Endodermal cell (in vitro differentiated cells): ENCODE measurements around the gene RHOB. TPM values are rescaled to one million over a fixed set of nuclear protein-coding genes. Genes with fewer than 3 reads are reported as not detected.

Experiments used
- DNase-seq: peaks from one replicate; pipeline ENCODE4 v3.0.0-alpha.2; 2017
- H3K27ac ChIP-seq: 2 replicates; pipeline ENCODE4 v1.5.1; 2013; ENCODE audit warnings: mild to moderate bottlenecking, low read depth, low read length, moderate library complexity
- H3K27me3 ChIP-seq: 2 replicates; pipeline ENCODE4 v1.6.1; 2013; ENCODE audit warnings: mild to moderate bottlenecking, low read length, moderate library complexity; ENCODE audit not compliant: insufficient read depth, control insufficient read depth, poor library complexity, severe bottlenecking
- H3K36me3 ChIP-seq: 2 replicates; pipeline ENCODE4 v1.7.0; 2013; ENCODE audit warnings: mild to moderate bottlenecking, low read length, moderate library complexity; ENCODE audit not compliant: control insufficient read depth, insufficient read depth
- H3K4me1 ChIP-seq: one replicate; pipeline ENCODE4 v1.7.0; 2013; ENCODE audit warnings: low read length; ENCODE audit not compliant: control insufficient read depth, insufficient read depth
- H3K4me3 ChIP-seq: 2 replicates; pipeline ENCODE4 v1.5.1; 2013; ENCODE audit warnings: mild to moderate bottlenecking, low read length, moderate library complexity
- H3K9ac ChIP-seq: 2 replicates; pipeline ENCODE4 v1.6.1; 2013; ENCODE audit warnings: mild to moderate bottlenecking, low read length, moderate library complexity; ENCODE audit not compliant: poor library complexity, severe bottlenecking; ENCODE audit errors: extremely low read depth
- H3K9me3 ChIP-seq: 2 replicates; pipeline ENCODE4 v1.6.1; 2013; ENCODE audit warnings: mild to moderate bottlenecking, low read length, moderate library complexity; ENCODE audit not compliant: control insufficient read depth
- H3K27ac Mint-ChIP-seq: 2 replicates; pipeline ENCODE4 v1.8.0; 2020; ENCODE audit warnings: mixed read lengths
- H3K27me3 Mint-ChIP-seq: 2 replicates; pipeline ENCODE4 v1.8.0; 2021; ENCODE audit warnings: mild to moderate bottlenecking, mixed read lengths; ENCODE audit not compliant: insufficient read depth
- H3K36me3 Mint-ChIP-seq: 2 replicates; pipeline ENCODE4 v1.8.0; 2020; ENCODE audit warnings: low read depth, mixed read lengths
- H3K4me1 Mint-ChIP-seq: 2 replicates; pipeline ENCODE4 v1.8.0; 2020; ENCODE audit warnings: mixed read lengths
- H3K4me3 Mint-ChIP-seq: 2 replicates; pipeline ENCODE4 v1.8.0; 2020; ENCODE audit warnings: mild to moderate bottlenecking, moderate library complexity, mixed read lengths
- H3K9me3 Mint-ChIP-seq: 2 replicates; pipeline ENCODE4 v1.8.0; 2020; ENCODE audit warnings: mild to moderate bottlenecking, mixed read lengths
- WGBS, 2 experiments: methylation state at CpG; one replicate each; pipeline versions ENCODE4 v1.1.5 to v1.1.7; 2013; ENCODE audit warnings: missing lambda C conversion rate in 2 of 2, mixed read lengths in 1 of 2; ENCODE audit not compliant: insufficient coverage in 1 of 2, insufficient read length in 1 of 2; 5-methylcytosine and 5-hydroxymethylcytosine counted together
- total RNA-seq, 2 donors: library from RNA; stranded (reverse); fragmentation: NEBNext Ultra II Directional in 1 of 2; extraction: Animal tissue kit (Norgen Biotek cat#: 25700) in 1 of 2; gene quantifications; 2 replicates in 1 of 2; 3 replicates in 1 of 2; pipeline ENCODE4 v1.2.1, GENCODE V29; 2021
- TF ChIP-seq, protein P1 (sequence below): fragments of 200-600 bp; sonication (generic); conservative IDR thresholded peaks from 2 replicates; pipeline ENCODE4 v1.5.0; 2021; ENCODE audit warnings: antibody characterized with exemption, mild to moderate bottlenecking

The RHOB gene
- total RNA-seq, 2 donors from 2014 or later, result 25.6 to 47.0 TPM

DNA sequence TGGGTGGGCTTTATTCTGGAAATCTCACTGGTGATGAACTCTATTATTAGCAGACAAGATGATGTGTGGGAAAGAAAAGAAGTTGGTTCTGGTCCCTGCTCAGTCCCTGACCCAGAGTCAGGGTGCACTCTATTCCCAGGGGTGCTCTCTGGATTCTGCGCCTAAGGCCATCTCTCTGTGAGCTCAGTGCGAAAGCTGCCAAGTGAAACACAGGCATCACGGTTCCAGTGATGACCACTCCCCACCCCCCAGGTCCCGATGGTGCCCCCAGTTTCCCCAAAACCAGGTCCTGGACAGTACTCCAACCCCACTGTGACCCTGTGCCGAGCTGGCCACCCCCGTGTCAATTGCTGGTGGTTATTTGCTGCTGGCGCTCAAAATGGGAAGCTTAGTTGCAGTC is 30.1 kb downstream of the RHOB start:
- no peak overlapping the region for H3K27ac Mint-ChIP-seq
- peaks cover 6% of the 10 kb centered on the region for H3K9me3 ChIP-seq
- no peak overlapping the region for H3K27ac ChIP-seq
- H3K4me3 Mint-ChIP-seq, result no peak overlapping the region
- no peaks in the 10 kb centered on the region for H3K36me3 ChIP-seq
- no peaks in the 10 kb centered on the region for H3K36me3 Mint-ChIP-seq
- H3K27me3 Mint-ChIP-seq, result peaks cover 5% of the 10 kb centered on the region
- peaks cover 6% of the 10 kb centered on the region for H3K4me1 Mint-ChIP-seq
- no peak overlapping the region for H3K4me3 ChIP-seq
- peaks cover 1% of the 10 kb centered on the region for H3K27me3 ChIP-seq
- no peak overlapping the region for H3K9ac ChIP-seq
- DNase-seq, result peak; percentile 11
- H3K9me3 Mint-ChIP-seq, result no peaks in the 10 kb centered on the region
- TF ChIP-seq, protein P1, sequence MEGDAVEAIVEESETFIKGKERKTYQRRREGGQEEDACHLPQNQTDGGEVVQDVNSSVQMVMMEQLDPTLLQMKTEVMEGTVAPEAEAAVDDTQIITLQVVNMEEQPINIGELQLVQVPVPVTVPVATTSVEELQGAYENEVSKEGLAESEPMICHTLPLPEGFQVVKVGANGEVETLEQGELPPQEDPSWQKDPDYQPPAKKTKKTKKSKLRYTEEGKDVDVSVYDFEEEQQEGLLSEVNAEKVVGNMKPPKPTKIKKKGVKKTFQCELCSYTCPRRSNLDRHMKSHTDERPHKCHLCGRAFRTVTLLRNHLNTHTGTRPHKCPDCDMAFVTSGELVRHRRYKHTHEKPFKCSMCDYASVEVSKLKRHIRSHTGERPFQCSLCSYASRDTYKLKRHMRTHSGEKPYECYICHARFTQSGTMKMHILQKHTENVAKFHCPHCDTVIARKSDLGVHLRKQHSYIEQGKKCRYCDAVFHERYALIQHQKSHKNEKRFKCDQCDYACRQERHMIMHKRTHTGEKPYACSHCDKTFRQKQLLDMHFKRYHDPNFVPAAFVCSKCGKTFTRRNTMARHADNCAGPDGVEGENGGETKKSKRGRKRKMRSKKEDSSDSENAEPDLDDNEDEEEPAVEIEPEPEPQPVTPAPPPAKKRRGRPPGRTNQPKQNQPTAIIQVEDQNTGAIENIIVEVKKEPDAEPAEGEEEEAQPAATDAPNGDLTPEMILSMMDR, result no peak
- 92 to 100% methylated on average over 4 to 7 of the region's 7 CpGs for WGBS, 2 experiments
- H3K4me1 ChIP-seq, result no peaks in the 10 kb centered on the region

DNA sequence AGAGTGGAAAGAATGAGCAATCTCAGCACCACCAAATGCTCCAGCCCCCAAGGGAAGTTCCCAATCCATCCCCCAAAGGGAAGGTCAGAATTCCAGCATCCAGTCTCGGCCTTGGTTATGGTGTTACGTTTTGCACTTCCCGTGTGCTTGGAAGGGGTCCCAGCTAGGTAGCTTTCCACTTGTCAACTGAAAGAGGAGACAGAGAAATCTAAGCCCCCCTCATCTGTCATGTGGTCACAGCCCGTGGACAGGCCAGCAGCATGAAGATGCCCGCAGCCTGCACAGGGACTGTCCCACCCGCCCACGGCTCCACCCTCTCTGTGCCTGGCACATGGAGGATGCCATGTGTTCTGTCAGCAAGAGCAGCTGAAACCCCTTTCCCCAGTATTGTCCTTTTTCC is 32.1 kb downstream of the RHOB start:
- Histone ChIP-seq H3K9ac (no peak overlapping the region), H3K9me3 (peaks cover 6% of the 10 kb centered on the region), H3K4me3 (no peak overlapping the region), H3K36me3 (no peaks in the 10 kb centered on the region), H3K27ac (no peak overlapping the region), H3K27me3 (no peaks in the 10 kb centered on the region), H3K4me1 (no peaks in the 10 kb centered on the region)
- Mint-ChIP-seq H3K4me1 (peaks cover 6% of the 10 kb centered on the region), H3K36me3 (no peaks in the 10 kb centered on the region), H3K27me3 (peaks cover 2% of the 10 kb centered on the region), H3K4me3 (no peak overlapping the region), H3K27ac (no peak overlapping the region), H3K9me3 (no peaks in the 10 kb centered on the region)
- TF ChIP-seq, protein P1, result no peak
- 91 to 97% methylated on average over 4 to 7 of the region's 7 CpGs for WGBS, 2 experiments
- DNase-seq, result peak; percentile 9

DNA sequence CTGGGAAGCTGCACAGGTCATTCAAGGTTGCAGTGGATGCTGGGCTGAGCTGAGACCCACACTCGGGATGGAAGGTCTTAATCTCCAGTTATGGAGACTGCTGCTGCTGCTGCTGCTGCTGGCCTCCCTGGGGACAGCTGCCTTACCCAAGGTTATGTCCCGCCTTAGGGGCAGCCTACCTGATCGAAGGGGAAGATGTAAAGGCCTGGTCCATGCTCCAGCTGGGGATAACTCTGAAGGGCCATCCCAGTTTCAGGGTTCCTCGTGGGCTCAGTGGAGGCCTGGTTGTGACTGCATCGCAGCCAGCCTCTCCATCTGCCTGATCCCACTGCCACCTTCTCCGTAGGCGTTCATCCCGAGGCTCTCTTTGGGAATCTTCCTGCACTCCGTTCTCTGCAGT is 33.0 kb downstream of the RHOB start:
- no peaks in the 10 kb centered on the region for H3K9me3 Mint-ChIP-seq

More for the DNA sequence above, 33.0 kb downstream of the RHOB start:
- H3K27me3 Mint-ChIP-seq, result peaks cover 10% of the 10 kb centered on the region
- Histone ChIP-seq H3K4me1 (no peaks in the 10 kb centered on the region), H3K27me3 (no peaks in the 10 kb centered on the region), H3K4me3 (no peak overlapping the region), H3K36me3 (no peaks in the 10 kb centered on the region), H3K9me3 (peaks cover 6% of the 10 kb centered on the region), H3K9ac (no peak overlapping the region), H3K27ac (no peak overlapping the region)
- no peak overlapping the region for H3K27ac Mint-ChIP-seq
- TF ChIP-seq, protein P1, result no peak
- no peaks in the 10 kb centered on the region for H3K4me1 Mint-ChIP-seq
- WGBS, 2 experiments, result 86 to 88% methylated on average over 8 to 9 of the region's 9 CpGs
- no peaks in the 10 kb centered on the region for H3K36me3 Mint-ChIP-seq
- no peak overlapping the region for H3K4me3 Mint-ChIP-seq
- DNase-seq, result peak; percentile 36
